ENCODE measurements around the gene ADAMTS18.

ADAMTS18 gene

DNA sequence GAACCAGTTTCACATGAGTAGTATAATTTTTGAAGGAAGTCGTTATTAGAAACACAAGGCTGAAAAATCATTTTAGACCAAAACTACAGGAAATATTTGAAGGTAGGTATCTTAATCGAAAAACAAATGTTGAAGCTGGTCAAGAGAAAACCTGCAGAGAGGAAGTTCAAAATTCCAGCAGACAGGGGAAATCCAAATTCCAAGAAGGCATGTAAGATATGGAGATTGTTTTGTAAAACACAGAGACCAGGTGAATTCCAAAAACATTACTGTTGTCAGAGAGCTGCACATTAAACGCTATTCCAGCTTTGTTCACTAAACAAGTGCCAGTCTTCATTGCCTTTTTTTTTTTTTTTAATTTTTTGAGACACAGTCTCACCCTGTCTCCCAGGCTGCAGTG lies 38.4 kb downstream of the ADAMTS18 start:
- no peak for DNase-seq (ENCODE audit: low spot score)

DNA sequence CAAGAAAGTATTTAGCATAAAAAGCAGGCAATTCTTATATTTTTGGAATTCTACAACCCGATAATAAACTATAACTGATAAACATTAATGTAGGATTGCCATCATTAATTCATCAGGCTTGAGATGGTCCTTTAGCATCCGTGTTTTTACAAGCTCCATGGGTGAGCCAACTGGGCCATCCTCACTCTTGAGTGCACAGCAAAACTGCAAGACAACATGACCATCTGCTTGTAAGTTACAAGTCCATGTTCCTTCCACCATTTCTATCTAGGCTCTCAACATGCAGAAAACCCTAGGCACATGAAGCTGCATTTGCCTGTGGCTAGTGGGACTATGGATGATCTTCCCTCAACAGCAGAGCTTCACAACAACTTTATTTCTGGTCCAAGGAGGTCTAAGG lies 40.1 kb downstream of the ADAMTS18 start:
- DNase-seq (ENCODE audit: low spot score): no peak

DNA sequence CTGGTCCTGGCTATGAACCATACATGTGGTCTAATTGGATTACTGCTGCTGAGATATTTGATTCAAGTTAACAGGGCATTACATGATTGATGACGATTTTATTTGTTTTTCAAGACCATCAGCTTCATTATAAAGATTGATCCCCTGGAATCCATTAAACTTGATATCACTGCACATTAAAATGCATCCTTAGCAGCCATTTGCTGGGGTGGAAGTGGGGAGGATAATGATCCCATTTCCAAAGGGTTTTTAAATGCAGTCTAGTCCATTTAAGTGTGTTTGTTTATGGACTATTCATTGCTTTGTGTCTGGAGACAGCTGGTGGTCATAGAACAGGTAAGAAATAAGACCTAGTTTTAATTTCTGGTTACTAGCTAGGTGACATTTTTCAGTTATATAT lies 40.9 kb downstream of the ADAMTS18 start:
- DNase-seq (ENCODE audit: low spot score): no peak

- no peak for DNase-seq (ENCODE audit: low spot score)
Observed at GRCh38 chr16:77387815-77388209, 47.0 kb downstream of the ADAMTS18 start.

GRCh38 chr16:77386831-77387814 lies 47.7 kb downstream of the ADAMTS18 start:
- DNase-seq (ENCODE audit: low spot score): no peak

- DNase-seq (ENCODE audit: low spot score): no peak
Observed at GRCh38 chr16:77385481-77385880, 49.4 kb downstream of the ADAMTS18 start.

GRCh38 chr16:77383606-77384187 lies 51.1 kb downstream of the ADAMTS18 start:
- DNase-seq (ENCODE audit: low spot score): no peak

GRCh38 chr16:77376358-77376757 lies 58.5 kb downstream of the ADAMTS18 start:
- no peak for DNase-seq (ENCODE audit: low spot score)

DNA sequence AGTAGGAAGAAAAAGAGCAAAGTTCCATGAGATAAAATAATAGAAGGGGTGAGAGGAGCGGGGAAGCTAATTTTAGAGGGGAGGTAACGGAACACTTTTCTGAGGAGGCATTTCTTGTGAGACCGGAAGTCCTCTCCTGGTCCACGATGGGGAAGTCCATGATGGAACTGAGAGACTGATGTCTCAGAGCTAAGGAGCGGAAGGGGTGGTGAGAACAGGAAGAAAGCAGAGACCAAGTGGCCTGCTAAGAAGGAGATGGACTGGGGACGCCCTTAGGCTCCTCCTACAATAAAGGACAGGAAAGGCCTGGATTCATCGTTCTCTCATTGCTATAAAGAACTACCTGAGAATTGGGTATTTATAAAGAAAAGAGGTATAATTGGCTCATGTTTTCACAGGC lies 59.4 kb downstream of the ADAMTS18 start:
- DNase-seq (ENCODE audit: low spot score): no peak

DNA sequence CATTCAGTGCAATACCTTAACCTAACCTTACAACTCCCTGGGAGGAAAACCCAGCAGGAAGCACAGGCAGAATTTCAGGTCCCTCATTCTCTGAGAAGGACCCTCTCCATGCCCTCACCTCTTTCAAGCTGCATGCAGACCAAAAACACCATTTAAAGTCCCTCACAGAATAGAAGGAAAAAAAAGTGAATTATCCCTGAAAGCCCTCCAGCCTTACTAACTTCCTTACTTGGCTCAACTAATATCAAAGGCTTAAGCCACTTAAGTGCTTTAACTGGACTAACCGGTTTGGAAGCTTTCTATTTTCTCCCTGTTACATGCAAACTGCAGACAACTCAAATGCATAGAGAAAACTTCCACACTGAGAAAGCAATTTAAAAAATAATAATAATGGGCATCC lies 60.5 kb downstream of the ADAMTS18 start:
- no peak for DNase-seq (ENCODE audit: low spot score)

DNA sequence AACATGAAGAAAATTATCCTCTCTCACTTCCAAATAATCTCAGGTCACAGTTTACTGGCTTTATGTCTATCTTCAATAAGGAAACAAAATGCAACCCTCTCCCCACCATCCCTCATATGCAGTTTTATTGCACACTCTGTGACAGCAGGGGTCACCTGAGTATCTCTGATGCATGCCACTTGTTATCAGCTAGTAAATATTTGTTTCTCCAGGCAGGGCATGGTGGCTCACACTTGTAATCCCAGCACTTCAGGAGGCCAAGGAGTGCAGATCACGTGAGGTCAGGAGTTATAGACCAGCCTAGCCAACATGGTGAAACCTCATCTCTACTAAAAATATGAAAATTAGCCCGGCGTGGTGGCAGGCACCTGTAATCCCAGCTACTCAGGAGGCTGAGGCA lies 61.1 kb downstream of the ADAMTS18 start:
- DNase-seq (ENCODE audit: low spot score): no peak

DNA sequence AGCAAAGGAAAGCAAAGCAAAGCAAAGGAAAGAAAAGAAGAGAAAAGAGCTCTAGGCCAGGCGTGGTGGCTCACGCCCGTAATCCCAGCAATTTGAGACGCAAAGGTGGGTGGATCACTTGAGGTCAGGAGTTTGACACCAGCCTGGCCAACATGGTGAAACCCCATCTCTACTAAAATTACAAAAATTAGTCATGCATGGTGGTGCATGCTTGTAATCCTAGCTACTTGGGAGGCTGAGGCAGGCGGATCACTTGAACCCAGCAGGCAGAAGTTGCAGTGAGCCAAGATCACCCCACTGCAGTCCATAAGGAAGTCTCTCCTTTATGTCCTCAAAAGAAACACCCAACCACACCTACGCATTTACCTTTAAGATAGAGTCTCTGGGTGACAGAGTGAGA lies 70.1 kb downstream of the ADAMTS18 start:
- no peak for DNase-seq (ENCODE audit: low spot score)

- peak; percentile 22 for DNase-seq (ENCODE audit: low spot score)
Observed at GRCh38 chr16:77359065-77359502, 75.8 kb downstream of the ADAMTS18 start.

DNA sequence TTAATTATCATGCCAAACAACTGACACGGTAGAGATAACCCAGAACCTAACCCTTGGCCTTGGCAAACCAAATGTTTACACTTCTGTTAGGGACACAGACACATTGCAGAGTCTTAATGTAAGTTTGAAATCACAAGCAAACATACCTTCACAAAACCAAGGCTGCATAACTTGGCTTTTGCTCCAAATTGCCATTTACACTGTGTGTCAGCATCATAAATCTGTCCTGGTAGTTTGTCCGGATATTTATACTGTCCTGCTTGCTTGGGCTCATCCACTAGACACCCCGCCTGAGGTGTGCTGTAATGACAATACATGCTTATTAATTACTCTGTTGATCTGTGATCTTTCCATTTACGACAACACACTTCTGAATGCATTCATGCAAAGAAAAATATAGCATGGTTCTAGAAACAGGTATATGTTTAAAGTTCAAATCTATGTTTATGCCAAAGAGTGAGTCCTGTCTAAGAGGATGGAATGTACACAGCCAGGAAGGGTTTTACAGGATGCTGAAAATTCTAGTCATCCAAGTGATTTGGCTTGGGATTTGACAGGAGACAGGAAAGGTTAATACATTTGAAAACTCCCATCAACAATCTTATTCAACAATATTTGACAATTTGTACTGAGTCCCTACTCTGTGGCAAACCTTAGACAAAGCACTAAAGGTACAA lies 81.1 kb downstream of the ADAMTS18 start:
- DNase-seq (ENCODE audit: low spot score): no peak

DNA sequence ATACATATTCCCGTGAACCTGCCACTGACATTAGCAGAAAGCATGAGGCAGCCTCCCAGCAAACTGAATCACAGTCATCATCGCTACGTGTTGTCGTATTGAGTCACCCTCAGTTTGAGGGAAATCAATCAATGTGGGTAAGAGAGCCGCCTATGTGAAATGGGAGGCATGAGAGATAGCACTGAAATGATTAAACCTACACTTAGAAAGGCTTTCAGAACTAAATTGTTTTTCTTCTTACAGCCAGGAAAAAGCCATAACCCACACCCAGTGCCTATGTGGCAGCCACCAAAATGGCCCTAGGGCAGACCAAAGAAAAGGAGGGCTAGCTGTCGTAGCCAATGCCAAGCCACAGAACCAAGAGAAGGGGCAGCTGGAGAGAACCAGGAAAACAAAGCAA lies 90.5 kb downstream of the ADAMTS18 start:
- DNase-seq (ENCODE audit: low spot score): no peak

DNA sequence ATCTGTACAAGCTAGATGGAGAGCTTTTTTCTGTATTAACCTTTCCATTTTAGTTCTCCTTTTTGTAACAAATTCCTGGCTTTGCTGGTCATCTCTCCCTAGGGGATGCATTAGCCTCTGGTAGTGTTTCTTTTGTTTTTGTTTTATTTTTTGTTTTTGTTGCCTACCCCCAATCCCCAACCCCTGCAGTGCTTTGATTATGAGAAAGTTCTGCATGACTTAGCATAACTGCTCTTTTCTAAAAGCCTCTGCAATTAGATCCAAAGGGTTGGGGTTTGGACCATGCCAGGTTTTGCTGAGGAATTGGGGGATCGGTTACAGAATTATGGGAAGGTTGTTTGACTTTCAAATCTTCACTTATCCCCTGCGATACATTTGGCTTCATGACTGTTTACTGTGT lies 98.2 kb downstream of the ADAMTS18 start:
- no peak for DNase-seq (ENCODE audit: low spot score)

DNA sequence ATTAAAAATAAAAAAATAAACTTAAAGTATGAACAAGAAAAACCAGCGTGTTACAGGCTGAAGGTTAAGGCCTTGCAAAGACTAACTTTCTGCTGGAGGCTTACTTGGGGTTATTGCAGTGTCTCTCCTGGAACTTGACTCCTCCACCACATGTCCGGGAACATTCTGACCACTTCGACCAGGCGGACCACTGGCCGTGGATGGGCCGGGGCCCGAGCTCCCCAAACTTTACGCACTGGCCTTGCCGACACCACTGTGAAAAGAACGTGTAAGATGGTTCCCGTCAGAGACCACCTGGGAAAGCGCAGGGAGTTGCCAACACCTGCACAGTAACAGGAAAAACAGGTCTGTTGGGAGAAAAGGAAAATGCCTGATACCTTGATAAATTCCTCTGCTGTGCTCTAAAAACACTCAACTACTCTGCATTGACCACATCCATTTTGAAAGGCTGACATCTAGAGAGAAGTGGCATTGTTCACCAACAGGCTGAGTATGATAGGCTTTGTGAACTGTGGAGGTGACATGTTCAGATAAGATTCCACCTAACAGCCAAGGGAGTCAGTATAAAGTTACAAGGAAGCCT lies 99.1 kb downstream of the ADAMTS18 start:
- no peak for DNase-seq (ENCODE audit: low spot score)

- DNase-seq (ENCODE audit: low spot score): no peak
Observed at GRCh38 chr16:77332792-77333191, 102.0 kb downstream of the ADAMTS18 start.

- no peak for DNase-seq (ENCODE audit: low spot score)
Observed at GRCh38 chr16:77331802-77332586, 102.8 kb downstream of the ADAMTS18 start.

DNA sequence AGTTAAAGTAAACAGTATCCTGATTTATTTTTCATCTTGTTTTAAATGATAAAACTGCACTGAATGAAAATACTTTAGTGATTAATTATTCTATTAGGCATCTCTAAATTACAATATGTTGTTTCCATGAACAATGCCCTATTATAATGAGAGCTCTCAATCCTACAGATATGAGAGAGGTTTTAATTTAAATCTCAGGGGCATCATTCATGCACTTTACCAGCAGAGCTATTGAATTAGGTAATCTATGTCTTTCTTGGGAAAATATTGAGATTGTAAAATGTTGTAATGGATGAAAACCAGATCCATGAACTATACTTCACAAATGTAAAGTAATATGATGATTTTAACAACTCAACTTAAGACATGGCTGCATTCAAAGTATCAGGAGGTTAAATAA lies 103.8 kb downstream of the ADAMTS18 start:
- DNase-seq (ENCODE audit: low spot score): no peak

GRCh38 chr16:77330332-77331042 lies 104.3 kb downstream of the ADAMTS18 start:
- no peak for DNase-seq (ENCODE audit: low spot score)
